K562 (cell line): Measurements from ENCODE around the gene DLK1. TPM values are rescaled to one million over a fixed set of nuclear protein-coding genes. Genes with fewer than 3 reads are reported as not detected.

Experiments used
- ATAC-seq: fragments of 200-7000 bp; cut with Tn5 transposase; 3 replicates; pipeline ENCODE4 v1.9.1; 2020; ENCODE audit warnings: moderate library complexity
- BruUV-seq: library from RNA; stranded (reverse); fragments of 400-500 nt; replicated peaks from 2 replicates; lab custom pipeline; 2021; lab: Mats Ljungman, UMichigan
- CTCF ChIA-PET: fragments of 300-600 bp; formaldehyde crosslinking; extraction: SDS; loops from one replicate; lab custom pipeline; 2021; ENCODE audit warnings: low intra/inter-chr PET ratio; lab: Yijun Ruan, JAX
- POLR2A ChIA-PET: fragments of 300-600, 350-650 bp; sonication (Branson Sonifier 250); formaldehyde crosslinking; extraction: SDS; loops from one replicate; lab custom pipeline; 2021; ENCODE audit warnings: antibody characterized with exemption, inconsistent platforms; lab: Yijun Ruan, JAX
- DNase-seq, 4 experiments: peaks; one replicate each; pipeline versions ENCODE4 v3.0.0 to v3.0.0-alpha.2; 2011 to 2018; ENCODE audit warnings: low spot score in 3 of 4, mixed read lengths in 3 of 4; ENCODE audit errors: extremely low read depth in 1 of 4
- FAIRE-seq: peaks from 2 replicates; lab custom pipeline; 2011; peaks lifted over from hg19 to GRCh38; lab: Jason Lieb, UNC
- H2AFZ ChIP-seq: 2 replicates; pipeline ENCODE4 v1.6.0; 2011; ENCODE audit warnings: low read depth, low read length, control low read depth, inconsistent platforms
- H3K27ac ChIP-seq: fragments of 200-600 bp; 3 replicates; pipeline ENCODE4 v1.8.0; 2011; ENCODE audit warnings: low read depth, mild to moderate bottlenecking, control low read depth, inconsistent platforms, low read length, moderate library complexity, mixed read lengths; ENCODE audit errors: extremely low read depth
- H3K27me3 ChIP-seq, 2 experiments: fragments of 300-600 bp in 1 of 2; 2 replicates in 1 of 2; 3 replicates in 1 of 2; pipeline versions ENCODE4 v1.6.0 to v1.8.0; 2011; ENCODE audit warnings: inconsistent platforms in 2 of 2, low read length in 2 of 2, mild to moderate bottlenecking in 1 of 2, mixed read lengths in 1 of 2, moderate library complexity in 1 of 2; ENCODE audit not compliant: control insufficient read depth in 2 of 2, insufficient read depth in 2 of 2
- H3K36me3 ChIP-seq: fragments of 300-600 bp; 3 replicates; pipeline ENCODE4 v1.8.0; 2011; ENCODE audit warnings: mild to moderate bottlenecking, low read length, inconsistent platforms; ENCODE audit not compliant: control insufficient read depth, insufficient read depth
- H3K4me1 ChIP-seq, 2 experiments: fragments of 200-600 bp in 1 of 2; replicated peaks in 1 of 2; 2 replicates in 1 of 2; 3 replicates in 1 of 2; pipeline versions ENCODE4 v1.5.1 to v1.8.0; 2011; ENCODE audit warnings: inconsistent platforms in 2 of 2, low read length in 2 of 2, mild to moderate bottlenecking in 1 of 2, mixed read lengths in 1 of 2, moderate library complexity in 1 of 2; ENCODE audit not compliant: control insufficient read depth in 2 of 2, insufficient read depth in 2 of 2
- H3K4me2 ChIP-seq: 2 replicates; pipeline ENCODE4 v1.6.1; 2011; ENCODE audit warnings: low read length, control low read depth, inconsistent platforms, mixed read lengths; ENCODE audit not compliant: insufficient read depth
- H3K4me3 ChIP-seq: fragments of 200-600 bp; sonication (generic), shearing (Covaris generic); 2 replicates; pipeline ENCODE4 v1.5.1; 2016; ENCODE audit warnings: control low read depth, inconsistent platforms
- H3K79me2 ChIP-seq: fragments of 200-600 bp; 3 replicates; pipeline ENCODE4 v1.8.0; 2011; ENCODE audit warnings: low read length, inconsistent platforms; ENCODE audit not compliant: control insufficient read depth, insufficient read depth
- H3K9ac ChIP-seq, 2 experiments: 2 replicates each; pipeline versions ENCODE4 v1.6.0 to v1.6.1; 2011; ENCODE audit warnings: low read depth in 2 of 2, low read length in 2 of 2, control low read depth in 1 of 2, inconsistent platforms in 1 of 2, mild to moderate bottlenecking in 1 of 2, mixed read lengths in 1 of 2; ENCODE audit not compliant: insufficient read depth in 1 of 2
- H3K9me1 ChIP-seq: one replicate; pipeline ENCODE4 v1.6.0; 2011; ENCODE audit warnings: inconsistent platforms, mild to moderate bottlenecking, low read length, moderate library complexity; ENCODE audit not compliant: control insufficient read depth, insufficient read depth
- H3K9me3 ChIP-seq: replicated peaks from 2 replicates; pipeline ENCODE4 v1.5.1; 2011; ENCODE audit warnings: low read depth, low read length, inconsistent platforms; ENCODE audit not compliant: control insufficient read depth, insufficient read depth
- H4K20me1 ChIP-seq: replicated peaks from 2 replicates; pipeline ENCODE4 v1.6.1; 2011; ENCODE audit warnings: low read length, inconsistent platforms, mixed read lengths; ENCODE audit not compliant: control insufficient read depth, insufficient read depth
- CHD4 ChIP-seq: fragments of 200-600 bp; sonication (generic); IDR thresholded peaks from 3 replicates; pipeline ENCODE4 v1.6.1; 2012; ENCODE audit warnings: low read depth, mild to moderate bottlenecking, mixed read lengths, low read length, inconsistent platforms; ENCODE audit not compliant: insufficient read depth, insufficient replicate concordance, poor library complexity, severe bottlenecking
- GABPA ChIP-seq: fragments of 200-800 bp; sonication (Bioruptor generic); conservative IDR thresholded peaks from 2 replicates; pipeline ENCODE4 v1.6.1; 2016; ENCODE audit warnings: low read depth, missing genetic modification characterization, missing compliant biosample characterization
- ZC3H4 ChIP-seq: sonication (generic); formaldehyde crosslinking; IDR thresholded peaks from 2 replicates; pipeline ENCODE4 v1.9.0; 2021; ENCODE audit warnings: missing genetic modification reagents, borderline replicate concordance
- WGBS: fragments of 100-300 bp; shearing (Covaris generic); methylation state at CpG from one replicate; pipeline ENCODE4 v1.1.6; 2016; ENCODE audit warnings: low coverage, mixed read lengths; ENCODE audit not compliant: insufficient coverage; ENCODE audit errors: missing lambda C conversion rate; 5-methylcytosine and 5-hydroxymethylcytosine counted together
- in situ Hi-C: fragments of 300-500 bp; cut with MboI; formaldehyde crosslinking; loops from 4 replicates; pipeline ENCODE4 v1.15.0; 2018; ENCODE audit warnings: inconsistent platforms, mixed read lengths
- intact Hi-C: fragments of 100-400 bp; cut with micrococcal nuclease; formaldehyde crosslinking; loops from 2 replicates; pipeline ENCODE4 v1.14.2; 2022
- polyA plus RNA-seq, 8 experiments: library from polyadenylated mRNA; depleted of rRNA in 4 of 8; stranded (reverse) in 5 of 8; unstranded in 3 of 8; fragments of >200 nt; fragmentation: Nextera tagmentation in 2 of 8; fragmentation: Illumina TruSeq in 1 of 8; extraction: Ambion mirVana in 2 of 8; extraction: Trizol in 1 of 8; gene quantifications; 2 replicates each; pipeline versions ENCODE4 v1.2.1 to v1.2.3, GENCODE V29; 2011 to 2014; ENCODE audit warnings: inconsistent platforms in 1 of 8, missing spikeins in 1 of 8
- total RNA-seq, 7 experiments: library from RNA; depleted of rRNA in 6 of 7; stranded (reverse); fragments of >200 nt in 6 of 7; fragmentation: Illumina TruSeq in 2 of 7; extraction: Trizol in 2 of 7; gene quantifications; 2 replicates each; pipeline versions ENCODE4 v1.2.1 to v1.2.3, GENCODE V29; 2011 to 2021; ENCODE audit warnings: low replicate concordance in 1 of 7
- TF ChIP-seq, protein P1 (sequence below): fragments of 250-450 bp; sonication (Bioruptor Pico); IDR thresholded peaks from 2 replicates; pipeline ENCODE4 v1.4.0; 2020; ENCODE audit warnings: borderline replicate concordance
- TF ChIP-seq, protein P2 (sequence below): sonication (generic); formaldehyde crosslinking; IDR thresholded peaks from 2 replicates; pipeline ENCODE4 v1.8.0; 2022; ENCODE audit warnings: mild to moderate bottlenecking, missing genetic modification reagents
- TF ChIP-seq, protein P3 (sequence below): sonication (generic); formaldehyde crosslinking; IDR thresholded peaks from 2 replicates; pipeline ENCODE4 v1.8.1; 2023; ENCODE audit warnings: mild to moderate bottlenecking, missing genetic modification reagents

The DLK1 gene
- total and polyA plus RNA-seq, 9 of the 15 experiments (the other 6 are each of a cell fraction or from before 2014, with no cell fraction given) = 4.4 to 97.2 (median 15.3) TPM

DNA sequence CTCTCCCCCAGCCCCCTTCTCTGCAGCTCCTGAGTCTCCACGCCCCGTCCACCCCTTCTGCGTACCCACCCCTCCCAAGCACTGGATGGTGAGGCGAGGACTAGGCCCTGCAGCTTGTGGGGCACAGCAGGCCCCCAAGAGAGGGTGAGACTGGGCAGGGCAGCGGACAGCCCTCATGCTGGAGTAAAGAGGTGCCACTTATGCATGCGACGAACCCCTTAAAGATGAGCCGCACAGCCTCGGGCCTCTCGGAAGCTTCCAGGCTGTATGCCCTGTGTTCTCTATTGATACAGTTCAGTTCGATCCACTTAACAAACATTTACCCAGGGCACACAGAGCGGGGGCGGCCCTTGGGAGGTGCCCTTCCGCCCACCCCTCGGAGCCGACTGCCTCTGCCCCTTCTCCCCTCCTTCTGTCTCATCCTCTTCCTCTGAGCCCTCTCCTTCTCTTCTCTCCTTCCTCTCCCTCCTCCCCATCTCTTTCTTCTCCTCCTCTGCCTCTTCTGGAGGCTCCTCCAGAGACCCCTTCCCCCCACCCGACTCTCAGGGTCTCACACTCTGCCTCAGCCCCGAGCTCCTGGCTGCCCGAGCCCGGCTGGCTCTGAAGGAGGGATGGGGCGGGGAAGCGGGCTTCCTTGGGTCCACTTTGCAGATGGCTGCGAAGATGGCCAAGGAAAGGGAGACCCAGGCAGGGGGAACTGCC lies 32.7 kb upstream of the DLK1 start:
- no peaks in the 10 kb centered on the region; the same call in 2 of the 3 replicates for H3K79me2 ChIP-seq
- ATAC-seq (no peak), FAIRE-seq (no peak), DNase-seq (no peak)
- H2AFZ ChIP-seq = no peak overlapping the region
- 81% methylated on average over 4 of the region's 23 CpGs for WGBS
- no peak overlapping the region for H3K4me2 ChIP-seq
- no peaks in the 10 kb centered on the region for H4K20me1 ChIP-seq
- TF ChIP-seq, protein P1, sequence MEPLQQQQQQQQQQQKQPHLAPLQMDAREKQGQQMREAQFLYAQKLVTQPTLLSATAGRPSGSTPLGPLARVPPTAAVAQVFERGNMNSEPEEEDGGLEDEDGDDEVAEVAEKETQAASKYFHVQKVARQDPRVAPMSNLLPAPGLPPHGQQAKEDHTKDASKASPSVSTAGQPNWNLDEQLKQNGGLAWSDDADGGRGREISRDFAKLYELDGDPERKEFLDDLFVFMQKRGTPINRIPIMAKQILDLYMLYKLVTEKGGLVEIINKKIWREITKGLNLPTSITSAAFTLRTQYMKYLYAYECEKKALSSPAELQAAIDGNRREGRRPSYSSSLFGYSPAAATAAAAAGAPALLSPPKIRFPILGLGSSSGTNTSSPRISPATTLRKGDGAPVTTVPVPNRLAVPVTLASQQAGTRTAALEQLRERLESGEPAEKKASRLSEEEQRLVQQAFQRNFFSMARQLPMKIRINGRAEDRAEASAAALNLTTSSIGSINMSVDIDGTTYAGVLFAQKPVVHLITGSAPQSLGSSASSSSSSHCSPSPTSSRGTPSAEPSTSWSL (CRISPR knock-in tag) = no peak
- TF ChIP-seq CHD4 (no peak), ZC3H4 (CRISPR knock-in tag) (no peak), GABPA (tag) (no peak)
- TF ChIP-seq, protein P2, sequence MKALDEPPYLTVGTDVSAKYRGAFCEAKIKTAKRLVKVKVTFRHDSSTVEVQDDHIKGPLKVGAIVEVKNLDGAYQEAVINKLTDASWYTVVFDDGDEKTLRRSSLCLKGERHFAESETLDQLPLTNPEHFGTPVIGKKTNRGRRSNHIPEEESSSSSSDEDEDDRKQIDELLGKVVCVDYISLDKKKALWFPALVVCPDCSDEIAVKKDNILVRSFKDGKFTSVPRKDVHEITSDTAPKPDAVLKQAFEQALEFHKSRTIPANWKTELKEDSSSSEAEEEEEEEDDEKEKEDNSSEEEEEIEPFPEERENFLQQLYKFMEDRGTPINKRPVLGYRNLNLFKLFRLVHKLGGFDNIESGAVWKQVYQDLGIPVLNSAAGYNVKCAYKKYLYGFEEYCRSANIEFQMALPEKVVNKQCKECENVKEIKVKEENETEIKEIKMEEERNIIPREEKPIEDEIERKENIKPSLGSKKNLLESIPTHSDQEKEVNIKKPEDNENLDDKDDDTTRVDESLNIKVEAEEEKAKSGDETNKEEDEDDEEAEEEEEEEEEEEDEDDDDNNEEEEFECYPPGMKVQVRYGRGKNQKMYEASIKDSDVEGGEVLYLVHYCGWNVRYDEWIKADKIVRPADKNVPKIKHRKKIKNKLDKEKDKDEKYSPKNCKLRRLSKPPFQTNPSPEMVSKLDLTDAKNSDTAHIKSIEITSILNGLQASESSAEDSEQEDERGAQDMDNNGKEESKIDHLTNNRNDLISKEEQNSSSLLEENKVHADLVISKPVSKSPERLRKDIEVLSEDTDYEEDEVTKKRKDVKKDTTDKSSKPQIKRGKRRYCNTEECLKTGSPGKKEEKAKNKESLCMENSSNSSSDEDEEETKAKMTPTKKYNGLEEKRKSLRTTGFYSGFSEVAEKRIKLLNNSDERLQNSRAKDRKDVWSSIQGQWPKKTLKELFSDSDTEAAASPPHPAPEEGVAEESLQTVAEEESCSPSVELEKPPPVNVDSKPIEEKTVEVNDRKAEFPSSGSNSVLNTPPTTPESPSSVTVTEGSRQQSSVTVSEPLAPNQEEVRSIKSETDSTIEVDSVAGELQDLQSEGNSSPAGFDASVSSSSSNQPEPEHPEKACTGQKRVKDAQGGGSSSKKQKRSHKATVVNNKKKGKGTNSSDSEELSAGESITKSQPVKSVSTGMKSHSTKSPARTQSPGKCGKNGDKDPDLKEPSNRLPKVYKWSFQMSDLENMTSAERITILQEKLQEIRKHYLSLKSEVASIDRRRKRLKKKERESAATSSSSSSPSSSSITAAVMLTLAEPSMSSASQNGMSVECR (CRISPR knock-in tag) = no peak
- TF ChIP-seq, protein P3, sequence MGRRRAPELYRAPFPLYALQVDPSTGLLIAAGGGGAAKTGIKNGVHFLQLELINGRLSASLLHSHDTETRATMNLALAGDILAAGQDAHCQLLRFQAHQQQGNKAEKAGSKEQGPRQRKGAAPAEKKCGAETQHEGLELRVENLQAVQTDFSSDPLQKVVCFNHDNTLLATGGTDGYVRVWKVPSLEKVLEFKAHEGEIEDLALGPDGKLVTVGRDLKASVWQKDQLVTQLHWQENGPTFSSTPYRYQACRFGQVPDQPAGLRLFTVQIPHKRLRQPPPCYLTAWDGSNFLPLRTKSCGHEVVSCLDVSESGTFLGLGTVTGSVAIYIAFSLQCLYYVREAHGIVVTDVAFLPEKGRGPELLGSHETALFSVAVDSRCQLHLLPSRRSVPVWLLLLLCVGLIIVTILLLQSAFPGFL (CRISPR knock-in tag) = no peak
- peak overlapping the region in 1 of 2 experiments; percentile 52; a peak in 1 of 4 replicates for H3K9ac ChIP-seq
- intact Hi-C loops (no loop called here), in situ Hi-C loops (no loop called here)
- H3K27ac ChIP-seq = no peak overlapping the region
- H3K9me3 ChIP-seq = no peaks in the 10 kb centered on the region
- ChIA-PET POLR2A (interaction anchor here (0.9 kb wide), 1 partner anchor 11 kb away, joined by 4 read pairs; no protein-coding TSS in a partner anchor), CTCF (interaction anchor here (0.7 kb wide), 1 partner anchor 12 kb away, joined by 3 read pairs; no protein-coding TSS in a partner anchor)
- H3K4me3 ChIP-seq = no peak overlapping the region
- H3K4me1 ChIP-seq = peaks cover 36 to 60% of the 10 kb centered on the region in 2 experiments
- H3K27me3 ChIP-seq = no peaks in the 10 kb centered on the region
- no peaks in the 10 kb centered on the region for H3K36me3 ChIP-seq
- no TSS peak for BruUV-seq
- no peaks in the 10 kb centered on the region for H3K9me1 ChIP-seq
